Stimulated activated CD8-positive, alpha-beta memory T cell treated with anti-CD3 and anti-CD28 coated beads, Interleukin-4, amount 100 ng/mL, for 48 hours (primary cell): ENCODE results near the gene PTH2R.
"Not testable (repeated sequence)": the region's sequence is repeated elsewhere in the genome, so short reads cannot be mapped to it uniquely, and the experiment has no call there.

Experiments
- DNase-seq: peaks from one replicate; pipeline ENCODE4 v3.0.0-alpha.2; 2020

The PTH2R gene

DNA sequence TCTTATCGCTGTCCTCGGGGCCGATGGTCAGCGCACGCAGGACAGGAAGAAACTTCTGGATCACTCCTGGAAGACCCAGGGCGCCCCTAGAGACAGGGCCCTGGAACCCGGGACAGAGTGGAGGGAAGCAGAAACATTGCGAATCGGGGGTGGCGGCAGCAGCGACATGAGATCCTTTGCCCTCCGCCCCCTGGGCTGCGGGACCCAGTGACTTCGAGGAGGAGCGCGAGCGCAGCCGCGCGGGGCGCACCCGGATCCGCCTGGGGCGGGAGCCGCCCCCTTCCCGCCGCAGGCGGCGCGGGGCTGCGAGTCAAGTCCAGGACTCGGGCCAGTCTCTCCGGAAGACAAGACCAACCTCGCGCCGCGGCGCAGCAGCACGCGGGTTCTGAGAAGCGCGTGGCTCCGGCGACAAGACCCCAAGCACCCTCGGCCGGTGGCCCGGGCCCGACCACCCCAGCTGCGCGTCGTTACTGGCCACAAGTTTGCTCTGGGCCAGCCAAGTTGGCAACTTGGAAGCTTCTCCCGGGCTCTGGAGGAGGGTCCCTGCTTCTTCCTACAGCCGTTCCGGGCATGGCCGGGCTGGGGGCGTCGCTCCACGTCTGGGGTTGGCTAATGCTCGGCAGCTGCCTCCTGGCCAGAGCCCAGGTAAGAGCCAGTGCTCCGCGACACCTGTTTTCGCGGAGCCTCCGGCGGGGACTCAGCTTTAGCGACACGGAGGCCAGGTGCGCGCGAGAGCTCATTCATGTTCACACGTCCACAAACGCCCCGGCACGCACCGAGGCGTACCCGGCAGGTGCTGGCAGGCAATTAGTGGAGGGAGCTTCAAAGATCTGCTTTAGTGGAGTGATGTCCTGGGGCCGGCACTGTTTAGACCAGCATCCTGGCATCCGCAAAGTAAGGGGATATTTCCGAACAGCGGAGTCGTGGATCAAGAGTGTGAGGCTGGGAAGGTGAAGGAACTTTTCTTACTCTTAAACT lies at the start of gene PTH2R:
PTH2R (plus strand) TSS at position 319 of the 978 bp plus-strand sequence; CDS start at position 571, 252 bp downstream.
- DNase-seq, result no peak

- no peak for DNase-seq
Measured at GRCh38 chr2:208356846-208357574, 49.6 kb upstream of the PTH2R start.

DNA sequence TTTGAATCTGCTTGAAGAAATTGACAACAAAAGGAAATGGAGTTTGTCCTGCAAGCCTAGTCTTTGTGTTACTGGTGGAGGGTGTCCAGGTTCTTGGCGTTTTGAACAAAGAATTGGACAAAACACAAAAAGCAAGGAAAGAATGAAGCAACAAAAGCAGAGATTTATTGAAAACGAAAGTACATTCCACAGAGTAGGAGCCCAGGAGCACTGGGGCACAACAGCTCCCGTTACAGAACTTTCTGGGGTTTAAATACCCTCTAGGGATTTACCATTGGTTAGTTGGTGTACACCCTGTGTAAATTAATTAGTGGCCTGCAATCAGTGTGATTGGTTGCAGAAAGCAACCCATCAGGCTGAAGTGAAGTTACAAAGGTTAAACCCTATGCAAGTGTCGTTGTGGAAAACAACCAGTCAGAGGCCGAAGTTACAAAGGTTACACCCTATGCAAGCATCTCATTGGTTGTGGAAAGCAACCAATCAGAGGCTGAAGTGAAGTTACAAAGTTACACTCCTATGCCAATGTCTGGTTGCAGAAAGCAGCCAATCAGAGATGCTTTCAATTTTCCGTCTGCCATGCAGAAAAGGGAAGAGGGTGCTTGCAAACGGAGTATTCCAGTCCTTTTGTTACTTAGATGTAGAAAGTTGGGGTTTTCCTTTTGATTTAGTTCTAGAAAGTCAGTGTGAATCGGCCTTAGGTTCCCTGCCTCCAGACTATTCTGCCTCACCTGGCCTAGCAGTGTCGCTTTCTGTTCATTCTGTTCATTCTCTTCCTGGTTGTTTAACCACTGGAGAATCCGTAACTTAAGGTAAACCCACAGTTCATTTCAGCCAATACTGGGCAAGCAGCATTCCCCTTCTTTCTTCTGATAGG lies 47.6 kb upstream of the PTH2R start:
- no peak for DNase-seq

DNA sequence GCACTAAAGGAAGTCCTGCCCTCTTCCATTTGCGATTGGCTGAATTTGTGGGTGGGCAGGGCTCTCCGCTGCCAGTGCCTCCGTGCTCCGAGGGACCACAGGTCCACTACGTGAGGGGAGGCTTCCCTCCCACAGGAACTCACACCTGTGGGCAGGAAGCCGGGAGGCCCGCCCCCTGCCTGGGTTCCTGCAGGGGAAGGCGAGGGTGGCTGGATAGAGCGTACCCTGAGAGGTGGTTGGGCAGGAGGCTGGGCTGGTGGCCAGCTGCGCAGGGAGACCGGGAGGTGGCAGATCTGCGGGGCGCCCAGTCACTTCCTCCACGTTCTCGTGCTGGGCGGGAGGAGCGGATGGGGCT lies 47.0 kb upstream of the PTH2R start:
- DNase-seq, result no peak

DNA sequence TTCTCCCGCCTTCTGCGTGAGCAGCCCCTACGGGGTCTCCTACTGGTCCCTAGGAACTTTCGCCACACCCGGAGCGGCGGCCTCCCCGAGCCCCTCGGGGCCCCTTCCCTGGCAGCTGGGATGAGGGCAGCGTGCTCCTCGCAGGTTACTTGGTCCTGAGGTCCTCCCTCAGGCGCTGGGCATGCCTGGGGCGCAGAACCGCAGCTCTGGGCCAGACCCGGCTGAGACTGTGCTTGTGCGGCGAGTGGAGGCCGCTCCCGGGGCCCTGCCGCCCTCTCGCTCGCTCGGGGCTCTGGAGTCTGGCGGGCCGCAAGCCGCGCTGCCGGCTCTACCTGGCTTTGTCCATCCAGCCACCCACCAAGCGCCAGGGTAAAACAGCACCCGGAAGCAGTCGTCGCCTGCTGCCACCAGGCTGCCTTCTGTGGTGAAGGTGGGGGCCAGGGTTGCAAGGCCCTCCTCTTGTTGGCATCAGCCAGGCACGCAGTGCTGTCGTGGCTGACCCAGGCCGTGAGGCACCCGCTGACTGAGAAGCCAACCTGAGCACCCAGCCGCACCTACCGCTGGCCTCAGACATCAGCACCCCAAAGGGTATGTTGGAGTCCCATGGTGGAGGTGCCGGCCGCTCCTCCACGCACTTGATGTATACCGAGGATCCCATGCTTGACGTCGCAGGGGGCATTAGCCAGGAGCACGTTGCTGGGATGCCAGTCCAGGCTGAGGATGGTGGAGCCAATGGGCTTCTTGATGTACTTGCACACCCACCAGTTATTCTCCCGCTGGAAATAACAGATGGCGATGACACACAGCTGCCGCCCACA lies 46.1 kb upstream of the PTH2R start:
- no peak for DNase-seq

GRCh38 chr2:208361077-208361441 lies 45.5 kb upstream of the PTH2R start:
- no peak for DNase-seq

GRCh38 chr2:208363485-208363884 lies 43.1 kb upstream of the PTH2R start:
- DNase-seq, result no peak

- no peak for DNase-seq
Measured at GRCh38 chr2:208366215-208367127, 40.1 kb upstream of the PTH2R start.

- no peak for DNase-seq
Measured at GRCh38 chr2:208369091-208369490, 37.5 kb upstream of the PTH2R start.

DNA sequence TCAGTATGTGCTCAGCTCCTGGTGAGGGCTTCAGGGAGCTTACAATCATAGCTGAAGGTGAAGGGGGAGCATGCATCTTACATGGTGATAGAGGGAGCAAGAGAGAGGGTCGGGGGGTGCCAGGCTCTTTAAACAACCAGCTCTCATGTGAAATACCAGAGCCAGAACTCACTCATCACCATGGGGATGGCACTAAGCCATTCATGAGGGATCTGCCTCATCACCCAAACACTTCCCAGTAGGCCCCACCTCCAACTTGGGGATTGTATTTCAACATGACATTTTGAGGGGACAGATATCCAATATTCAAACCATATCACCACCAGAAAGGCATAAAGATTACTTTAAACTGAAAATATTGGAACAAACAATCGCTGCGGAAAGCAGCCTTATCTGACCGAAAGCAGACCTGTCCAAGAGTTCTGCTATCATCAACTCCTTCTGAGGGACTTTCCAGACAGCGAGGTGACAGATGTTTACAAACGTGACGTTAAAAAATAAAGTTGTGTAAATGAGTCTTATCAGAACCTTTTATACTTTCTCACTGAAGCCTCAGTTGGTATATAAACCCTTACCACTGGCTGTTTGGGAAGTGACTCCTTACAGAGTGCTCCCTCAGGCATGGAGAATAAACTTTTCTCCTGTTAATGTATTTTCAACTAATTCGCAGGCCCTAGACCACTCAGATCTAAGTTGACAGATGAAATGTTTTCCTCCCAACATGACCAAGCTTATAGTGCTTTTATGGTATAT lies 35.5 kb upstream of the PTH2R start:
- no peak for DNase-seq

DNA sequence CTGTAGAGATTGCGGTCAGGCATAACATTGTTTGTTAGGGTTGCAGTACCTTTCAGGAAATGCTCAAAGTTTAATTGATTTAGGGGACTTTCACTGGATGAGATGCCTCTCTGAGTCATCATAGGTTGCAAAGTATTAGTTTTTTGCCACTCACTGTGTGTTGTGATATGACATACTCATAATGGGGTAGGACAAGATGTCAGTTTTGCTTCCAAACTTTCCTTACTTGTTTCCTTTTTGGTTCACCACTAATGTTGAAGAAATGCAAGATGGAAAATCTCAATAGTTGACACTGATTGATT lies 35.0 kb upstream of the PTH2R start:
- DNase-seq, result no peak

DNA sequence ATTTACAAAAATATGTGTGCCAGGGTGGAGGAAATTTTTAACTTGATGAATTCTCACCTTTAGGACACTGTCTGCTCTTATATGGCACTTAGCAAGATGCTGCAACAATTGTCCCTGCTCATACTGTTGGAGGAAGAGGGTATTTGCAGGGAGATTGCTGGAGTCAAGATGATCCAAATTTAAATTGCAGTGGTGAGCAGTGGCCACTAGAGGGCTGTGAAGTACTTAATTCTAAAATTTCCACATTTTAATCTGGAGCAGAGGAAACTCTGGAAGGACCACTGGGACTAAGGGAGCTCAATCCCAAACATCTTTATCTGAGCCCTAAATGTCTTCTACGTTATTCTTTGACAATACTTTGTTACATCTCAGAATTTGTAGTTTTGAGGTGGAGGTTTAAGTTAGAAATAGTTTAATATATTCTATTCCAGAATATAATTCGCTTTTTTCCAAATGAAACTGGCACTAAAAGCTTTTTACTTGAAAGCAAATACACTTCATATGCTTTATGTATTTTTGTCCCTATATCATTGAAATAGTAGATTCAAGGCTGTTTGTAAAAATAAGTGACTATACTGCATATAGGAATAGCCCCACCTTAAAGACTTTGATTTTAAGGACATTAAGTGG lies 33.0 kb upstream of the PTH2R start:
- DNase-seq, result peak; percentile 37

GRCh38 chr2:208375491-208376068 lies 31.0 kb upstream of the PTH2R start:
- DNase-seq, result no peak

GRCh38 chr2:208377344-208377860 lies 29.2 kb upstream of the PTH2R start:
- DNase-seq, result not testable (repeated sequence)

GRCh38 chr2:208379192-208379591 lies 27.4 kb upstream of the PTH2R start:
- no peak for DNase-seq

DNA sequence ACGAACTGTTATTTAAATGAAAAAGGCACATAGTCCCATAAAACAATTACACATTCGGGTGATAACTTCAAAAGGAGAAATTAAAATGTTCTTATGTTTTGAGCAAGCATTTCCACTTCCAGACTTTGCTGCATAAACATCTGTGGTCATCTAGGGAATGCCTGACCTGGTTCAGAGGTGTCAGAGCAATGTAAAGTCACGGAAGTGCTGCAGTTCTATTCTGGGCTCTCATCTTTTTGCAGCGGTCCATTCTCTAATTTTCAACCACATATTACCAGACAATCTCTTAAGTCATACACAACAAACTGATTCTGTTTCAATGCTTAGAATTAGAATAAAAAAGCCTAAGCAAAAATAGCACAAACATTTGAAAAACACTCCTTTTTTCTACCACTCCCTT lies 22.0 kb upstream of the PTH2R start:
- no peak for DNase-seq

DNA sequence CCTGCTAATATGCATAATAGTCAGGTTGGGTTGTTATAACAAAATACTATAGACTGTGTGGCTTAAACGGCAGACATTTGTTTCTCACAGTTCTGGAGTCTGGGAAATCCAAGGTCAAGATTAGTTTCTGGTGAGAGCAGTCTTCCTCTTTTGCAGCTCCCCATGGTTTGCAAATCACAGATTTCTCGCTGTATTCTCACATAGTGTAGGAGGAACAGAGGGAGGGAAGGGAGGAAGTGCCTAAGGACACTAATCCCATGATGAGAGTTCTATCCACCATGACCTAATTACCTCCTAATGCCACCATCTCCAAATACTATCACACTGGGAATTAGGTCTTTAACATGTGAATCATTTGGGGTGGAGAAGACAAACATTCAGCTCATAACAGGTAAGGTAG lies 20.1 kb upstream of the PTH2R start:
- DNase-seq, result no peak

DNA sequence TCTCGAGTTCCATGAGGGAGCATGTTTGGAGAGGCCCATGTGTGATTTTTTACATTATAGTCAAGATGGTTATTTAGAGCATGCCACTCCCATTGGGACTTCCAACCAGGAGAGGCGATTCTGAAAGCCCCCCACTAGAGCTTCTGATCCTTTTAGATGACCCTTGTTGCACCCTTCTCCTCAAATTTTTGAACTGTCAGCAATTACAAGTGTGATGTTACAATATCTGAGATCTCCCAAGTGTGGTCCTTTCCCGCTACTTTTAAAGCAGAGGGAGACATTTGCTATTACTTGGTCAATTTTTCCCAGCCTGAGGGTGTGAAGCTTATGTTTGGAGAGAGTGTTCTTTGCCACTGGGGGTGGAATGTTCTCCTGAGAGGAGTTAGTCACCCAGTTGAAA lies 16.7 kb upstream of the PTH2R start:
- DNase-seq, result no peak

GRCh38 chr2:208392300-208392699 lies 14.3 kb upstream of the PTH2R start:
- no peak for DNase-seq
